ENCODE data around the gene DDAH1. TPM values are rescaled to one million over a fixed set of nuclear protein-coding genes. Genes with fewer than 3 reads are reported as not detected.

The DDAH1 gene
- total and polyA plus RNA-seq, 12 donors, result 2.4 to 84.5 (median 58.4) TPM

- no peaks in the 10 kb centered on the region for H3K36me3 ChIP-seq (replicated peaks in 1 of 2)
- H3K4me1 ChIP-seq (replicated peaks in 1 of 2), result peaks cover 0 to 5% of the 10 kb centered on the region in 2 donors
- DNase-seq, result peak in 1 of 7 donors; percentile 12
- H3K9me3 ChIP-seq (replicated peaks in 1 of 3), result no peaks in the 10 kb centered on the region
- whole genome bisulfite sequencing, 4 donors, result 62 to 73% (median 66%) methylated on average over 7 of the region's 7 CpGs
- no peaks in the 10 kb centered on the region for H3K27me3 ChIP-seq
- intact Hi-C loops (cut with DNase I), result no loop called here
- H3K27ac ChIP-seq, result peak overlapping the region in 3 of 5 donors; percentile 13 to 84 (median 75)
- TF ChIP-seq POLR2A (IDR thresholded peaks at IDR 0.05) (no peak), CTCF (IDR thresholded peaks at IDR 0.05) (no peak)
- no peak overlapping the region for H3K4me3 ChIP-seq
Measured at GRCh38 chr1:85321237-85321964, 143.6 kb downstream of the DDAH1 start.

- intact Hi-C loops (cut with DNase I), result no loop called here
- Histone ChIP-seq H3K27ac (peak overlapping the region in 3 of 5 donors; percentile 64 to 84 (median 75)), H3K27me3 (no peaks in the 10 kb centered on the region), H3K9me3 (replicated peaks in 1 of 3) (no peaks in the 10 kb centered on the region), H3K4me1 (replicated peaks in 1 of 2) (peaks cover 0 to 5% of the 10 kb centered on the region in 2 donors), H3K36me3 (replicated peaks in 1 of 2) (no peaks in the 10 kb centered on the region), H3K4me3 (no peak overlapping the region)
- TF ChIP-seq CTCF (IDR thresholded peaks at IDR 0.05), result no peak
- TF ChIP-seq POLR2A (IDR thresholded peaks at IDR 0.05), result no peak
- peak in 5 of 7 donors; percentile 49 to 56 (median 51) for DNase-seq
- WGBS, 4 donors, result 47 to 64% (median 54%) methylated on average over 2 of the region's 2 CpGs
Measured at GRCh38 chr1:85320371-85321131, 144.4 kb downstream of the DDAH1 start.

- Histone ChIP-seq H3K4me1 (replicated peaks in 1 of 2) (peaks cover 0 to 5% of the 10 kb centered on the region in 2 donors), H3K27ac (peak overlapping the region in 2 of 5 donors; percentile 62 to 75), H3K27me3 (no peaks in the 10 kb centered on the region), H3K4me3 (no peak overlapping the region), H3K9me3 (replicated peaks in 1 of 3) (no peaks in the 10 kb centered on the region), H3K36me3 (replicated peaks in 1 of 2) (no peaks in the 10 kb centered on the region)
- intact Hi-C loops (cut with DNase I), result no loop called here
- no peak for TF ChIP-seq POLR2A (IDR thresholded peaks at IDR 0.05)
- TF ChIP-seq CTCF (IDR thresholded peaks at IDR 0.05), result no peak
- WGBS, 4 donors, result 75 to 87% (median 85%) methylated on average over 4 of the region's 4 CpGs
- no peak for DNase-seq
Measured at GRCh38 chr1:85319931-85320330, 145.0 kb downstream of the DDAH1 start.

- Histone ChIP-seq H3K27me3 (no peaks in the 10 kb centered on the region), H3K27ac (no peak overlapping the region), H3K9me3 (replicated peaks in 1 of 3) (no peaks in the 10 kb centered on the region), H3K36me3 (replicated peaks in 1 of 2) (no peaks in the 10 kb centered on the region), H3K4me1 (replicated peaks in 1 of 2) (peaks cover 0 to 5% of the 10 kb centered on the region in 2 donors), H3K4me3 (no peak overlapping the region)
- no peak for DNase-seq
- no peak for TF ChIP-seq POLR2A (IDR thresholded peaks at IDR 0.05)
- TF ChIP-seq CTCF (IDR thresholded peaks at IDR 0.05), result no peak
- 56 to 70% (median 67%) methylated on average over 3 of the region's 3 CpGs for WGBS, 4 donors
- intact Hi-C loops (cut with DNase I), result no loop called here
Measured at GRCh38 chr1:85319491-85319890, 145.5 kb downstream of the DDAH1 start.
